ENCODE data around the gene TMCO4. TPM values are rescaled to one million over a fixed set of nuclear protein-coding genes. Genes with fewer than 3 reads are reported as not detected.

The TMCO4 gene
- total and polyA plus RNA-seq, 10 of the 15 experiments (the other 5 are each of a cell fraction or from before 2014, with no cell fraction given), result 2.4 to 20.8 (median 13.0) TPM

DNA sequence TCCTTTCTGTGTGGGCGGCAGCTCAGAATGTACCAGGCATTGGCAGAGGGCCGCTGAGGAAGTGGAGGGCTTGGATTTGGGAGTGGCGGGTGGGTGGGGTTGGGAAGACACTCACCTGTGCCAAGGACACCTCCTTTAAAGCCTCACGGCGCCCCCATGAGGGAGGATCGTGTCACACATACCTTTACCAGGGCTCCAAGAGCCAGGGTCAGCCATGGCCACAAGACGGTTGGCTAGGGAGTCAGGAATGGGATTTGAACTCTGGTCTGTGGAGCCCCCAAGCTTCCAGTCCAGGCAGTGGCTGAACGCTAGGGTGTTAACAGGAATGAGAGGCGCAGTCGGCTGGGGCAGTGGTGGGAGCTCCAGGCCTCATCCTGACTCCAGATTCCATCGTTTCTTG lies 151.0 kb downstream of the TMCO4 start:
- SMC1A ChIA-PET (ENCODE audit: uncharacterized antibody, unreplicated experiment), result interaction anchor here (1.1 kb wide), 1 partner anchor 258 kb away, joined by 3 read pairs; no protein-coding TSS in a partner anchor
- RAD21 ChIA-PET (ENCODE audit: unreplicated experiment), result no interaction called here
- H3K36me3 ChIP-seq (ENCODE audit: control insufficient read depth in 2 of 2, insufficient read depth in 2 of 2, low read length in 1 of 2), result no peaks in the 10 kb centered on the region
- in situ Hi-C loops (cut with MboI) (loop anchor here (5.0 kb wide), 1 partner anchor 256 kb away; no protein-coding TSS in a partner anchor), intact Hi-C loops (cut with micrococcal nuclease; ENCODE audit: unreplicated experiment) (no loop called here)
- H3K4me1 ChIP-seq (ENCODE audit: control insufficient read depth, insufficient read depth, low read length), result no peaks in the 10 kb centered on the region
- no peak for TF ChIP-seq YBX1 (IDR thresholded peaks at IDR 0.05)
- no peak for TF ChIP-seq POLR2A (IDR thresholded peaks at IDR 0.05; ENCODE audit: low read depth, low read length)
- TF ChIP-seq, protein P1, sequence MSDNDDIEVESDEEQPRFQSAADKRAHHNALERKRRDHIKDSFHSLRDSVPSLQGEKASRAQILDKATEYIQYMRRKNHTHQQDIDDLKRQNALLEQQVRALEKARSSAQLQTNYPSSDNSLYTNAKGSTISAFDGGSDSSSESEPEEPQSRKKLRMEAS (IDR thresholded peaks at IDR 0.05; ENCODE audit: low read depth, low read length), result no peak
- no peak for TF ChIP-seq PAX8 (IDR thresholded peaks at IDR 0.05)
- TF ChIP-seq, protein P2, sequence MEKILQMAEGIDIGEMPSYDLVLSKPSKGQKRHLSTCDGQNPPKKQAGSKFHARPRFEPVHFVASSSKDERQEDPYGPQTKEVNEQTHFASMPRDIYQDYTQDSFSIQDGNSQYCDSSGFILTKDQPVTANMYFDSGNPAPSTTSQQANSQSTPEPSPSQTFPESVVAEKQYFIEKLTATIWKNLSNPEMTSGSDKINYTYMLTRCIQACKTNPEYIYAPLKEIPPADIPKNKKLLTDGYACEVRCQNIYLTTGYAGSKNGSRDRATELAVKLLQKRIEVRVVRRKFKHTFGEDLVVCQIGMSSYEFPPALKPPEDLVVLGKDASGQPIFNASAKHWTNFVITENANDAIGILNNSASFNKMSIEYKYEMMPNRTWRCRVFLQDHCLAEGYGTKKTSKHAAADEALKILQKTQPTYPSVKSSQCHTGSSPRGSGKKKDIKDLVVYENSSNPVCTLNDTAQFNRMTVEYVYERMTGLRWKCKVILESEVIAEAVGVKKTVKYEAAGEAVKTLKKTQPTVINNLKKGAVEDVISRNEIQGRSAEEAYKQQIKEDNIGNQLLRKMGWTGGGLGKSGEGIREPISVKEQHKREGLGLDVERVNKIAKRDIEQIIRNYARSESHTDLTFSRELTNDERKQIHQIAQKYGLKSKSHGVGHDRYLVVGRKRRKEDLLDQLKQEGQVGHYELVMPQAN (conservative IDR thresholded peaks at IDR 0.05), result no peak
- TF ChIP-seq, protein P3, sequence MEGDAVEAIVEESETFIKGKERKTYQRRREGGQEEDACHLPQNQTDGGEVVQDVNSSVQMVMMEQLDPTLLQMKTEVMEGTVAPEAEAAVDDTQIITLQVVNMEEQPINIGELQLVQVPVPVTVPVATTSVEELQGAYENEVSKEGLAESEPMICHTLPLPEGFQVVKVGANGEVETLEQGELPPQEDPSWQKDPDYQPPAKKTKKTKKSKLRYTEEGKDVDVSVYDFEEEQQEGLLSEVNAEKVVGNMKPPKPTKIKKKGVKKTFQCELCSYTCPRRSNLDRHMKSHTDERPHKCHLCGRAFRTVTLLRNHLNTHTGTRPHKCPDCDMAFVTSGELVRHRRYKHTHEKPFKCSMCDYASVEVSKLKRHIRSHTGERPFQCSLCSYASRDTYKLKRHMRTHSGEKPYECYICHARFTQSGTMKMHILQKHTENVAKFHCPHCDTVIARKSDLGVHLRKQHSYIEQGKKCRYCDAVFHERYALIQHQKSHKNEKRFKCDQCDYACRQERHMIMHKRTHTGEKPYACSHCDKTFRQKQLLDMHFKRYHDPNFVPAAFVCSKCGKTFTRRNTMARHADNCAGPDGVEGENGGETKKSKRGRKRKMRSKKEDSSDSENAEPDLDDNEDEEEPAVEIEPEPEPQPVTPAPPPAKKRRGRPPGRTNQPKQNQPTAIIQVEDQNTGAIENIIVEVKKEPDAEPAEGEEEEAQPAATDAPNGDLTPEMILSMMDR (IDR thresholded peaks at IDR 0.05 in 2 of 3, conservative IDR thresholded peaks at IDR 0.05 in 1 of 3; ENCODE audit: control insufficient read depth in 2 of 3, extremely low read depth in 1 of 3, insufficient read depth in 1 of 3, low read depth in 3 of 3, low read length in 3 of 3), result peak in 2 of 3 experiments; percentile 9 to 19; a peak in 3 of 6 replicates
- DNase-seq (ENCODE audit: low read depth, low spot score) (no peak), FAIRE-seq (no peak), ATAC-seq (no peak)
- H3K27me3 ChIP-seq (replicated peaks in 1 of 2; ENCODE audit: control insufficient read depth in 2 of 2, insufficient read depth in 2 of 2, low read length in 1 of 2), result peaks cover under 1% of the 10 kb centered on the region in 2 experiments; a peak in 3 of 4 replicates
- no peak overlapping the region for H3K4me3 ChIP-seq
- no peak overlapping the region for H3K4me2 ChIP-seq (ENCODE audit: control insufficient read depth, insufficient read depth)
- POLR2A ChIA-PET, result no interaction called here
- no TSS peak for BruUV-seq (replicated peaks)
- no peaks in the 10 kb centered on the region for H3K9me3 ChIP-seq (replicated peaks; ENCODE audit: control insufficient read depth, insufficient read depth, low read length)
- WGBS (ENCODE audit: insufficient coverage, insufficient replicate concordance, low lambda C conversion rate, missing lambda C conversion rate), result 55% methylated on average over 8 of the region's 11 CpGs
- H3K27ac ChIP-seq (ENCODE audit: control insufficient read depth, insufficient read depth), result no peak overlapping the region
- no peaks in the 10 kb centered on the region for H3K79me2 ChIP-seq (ENCODE audit: control insufficient read depth, insufficient read depth, low read length)
- H2AFZ ChIP-seq (ENCODE audit: control insufficient read depth, low read depth, low read length), result no peak overlapping the region
- H4K20me1 ChIP-seq (ENCODE audit: control insufficient read depth, insufficient read depth), result no peaks in the 10 kb centered on the region
- CTCF ChIA-PET, result interaction anchor here (1.0 to 2.7 kb wide), 5 partner anchors 12 to 258 kb away, joined by 3 to 10 read pairs (median 4); no protein-coding TSS in a partner anchor
- no peak overlapping the region for H3K9ac ChIP-seq (ENCODE audit: control insufficient read depth, insufficient read depth, low read length)
